Ovary (tissue), 1 donor: Measurements from ENCODE around the gene C11orf91.

ENCODE experiments used
- EP300 ChIP-seq: sonication (generic); formaldehyde crosslinking; IDR thresholded peaks from one replicate; pipeline ENCODE4 v1.6.1; 2017; ENCODE audit warnings: antibody characterized with exemption
- POLR2A ChIP-seq: fragments of 450-650 bp; IDR thresholded peaks from one replicate; pipeline ENCODE4 v1.6.1; 2017; ENCODE audit warnings: antibody characterized with exemption, mild to moderate bottlenecking, moderate library complexity

- TF ChIP-seq POLR2A (no peak), EP300 (no peak)
Observed at GRCh38 chr11:33703234-33703633, 2.6 kb upstream of the C11orf91 start.
